Ovary (tissue), 3 donors: ENCODE measurements around the gene CETN1.

Experiments
- POLR2A ChIP-seq: fragments of 450-650 bp; IDR thresholded peaks from one replicate; pipeline ENCODE4 v1.6.1; 2017; ENCODE audit warnings: antibody characterized with exemption, mild to moderate bottlenecking, moderate library complexity
- TF ChIP-seq, protein P1 (sequence below), 3 donors: fragments of 450-650 bp in 2 of 3; fragments of 200-600 bp in 1 of 3; IDR thresholded peaks; one replicate each; pipeline versions ENCODE4 v1.5.1 to v1.8.0; 2016 to 2022; ENCODE audit warnings: antibody characterized with exemption in 3 of 3, mild to moderate bottlenecking in 1 of 3
- donor health status: DM: no; HTN: no; CAD: no.

GRCh38 chr18:595068-595467, 14.9 kb downstream of the CETN1 start:
- TF ChIP-seq, protein P1, sequence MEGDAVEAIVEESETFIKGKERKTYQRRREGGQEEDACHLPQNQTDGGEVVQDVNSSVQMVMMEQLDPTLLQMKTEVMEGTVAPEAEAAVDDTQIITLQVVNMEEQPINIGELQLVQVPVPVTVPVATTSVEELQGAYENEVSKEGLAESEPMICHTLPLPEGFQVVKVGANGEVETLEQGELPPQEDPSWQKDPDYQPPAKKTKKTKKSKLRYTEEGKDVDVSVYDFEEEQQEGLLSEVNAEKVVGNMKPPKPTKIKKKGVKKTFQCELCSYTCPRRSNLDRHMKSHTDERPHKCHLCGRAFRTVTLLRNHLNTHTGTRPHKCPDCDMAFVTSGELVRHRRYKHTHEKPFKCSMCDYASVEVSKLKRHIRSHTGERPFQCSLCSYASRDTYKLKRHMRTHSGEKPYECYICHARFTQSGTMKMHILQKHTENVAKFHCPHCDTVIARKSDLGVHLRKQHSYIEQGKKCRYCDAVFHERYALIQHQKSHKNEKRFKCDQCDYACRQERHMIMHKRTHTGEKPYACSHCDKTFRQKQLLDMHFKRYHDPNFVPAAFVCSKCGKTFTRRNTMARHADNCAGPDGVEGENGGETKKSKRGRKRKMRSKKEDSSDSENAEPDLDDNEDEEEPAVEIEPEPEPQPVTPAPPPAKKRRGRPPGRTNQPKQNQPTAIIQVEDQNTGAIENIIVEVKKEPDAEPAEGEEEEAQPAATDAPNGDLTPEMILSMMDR (IDR thresholded peaks at IDR 0.05), result no peak
- no peak for TF ChIP-seq POLR2A
